Adrenal gland (tissue), 5 donors: ENCODE measurements around the gene APOA5.

ENCODE experiments used
- CTCF ChIP-seq, 6 experiments: fragments of 450-650 bp in 4 of 6; fragments of 200-600 bp in 2 of 6; sonication (generic) in 1 of 6; IDR thresholded peaks; 1 replicate in 5 of 6; 2 replicates in 1 of 6; pipeline versions ENCODE4 v1.5.1 to v1.8.0; 2016 to 2021; ENCODE audit warnings: antibody characterized with exemption in 6 of 6, mild to moderate bottlenecking in 2 of 6, moderate library complexity in 1 of 6
- POLR2A ChIP-seq, 2 donors: fragments of 450-650 bp; IDR thresholded peaks; one replicate each; pipeline ENCODE4 v1.6.1; 2017; ENCODE audit warnings: antibody characterized with exemption in 2 of 2, mild to moderate bottlenecking in 2 of 2, moderate library complexity in 1 of 2
- donor health status: DM: no; HTN: no; CAD: no.

- no peak for TF ChIP-seq CTCF (IDR thresholded peaks at IDR 0.05)
- no peak for TF ChIP-seq POLR2A (IDR thresholded peaks at IDR 0.05)
These were observed 3.2 kb upstream of the APOA5 start for GRCh38 chr11:116794851-116795250.
